Activated CD4-positive, alpha-beta T cell treated with anti-CD3 and anti-CD28 coated beads, Interleukin-2, amount 50 U/mL, for 1 hour (primary cell): ENCODE data around the gene DNLZ.
"Not testable (repeated sequence)": the region's sequence is repeated elsewhere in the genome, so short reads cannot be mapped to it uniquely, and the experiment has no call there.

Source experiments
- DNase-seq: peaks from one replicate; pipeline ENCODE4 v3.0.0-alpha.2; 2020

The DNLZ gene

GRCh38 chr9:136358016-136358415 is 5.5 kb downstream of the DNLZ start:
- no peak for DNase-seq

- DNase-seq = no peak
Observed at GRCh38 chr9:136357202-136357725, 6.3 kb downstream of the DNLZ start.

GRCh38 chr9:136355616-136356557 is 7.7 kb downstream of the DNLZ start:
- DNase-seq = no peak

- DNase-seq = no peak
Observed at GRCh38 chr9:136354592-136355085, 8.9 kb downstream of the DNLZ start.

- no peak for DNase-seq
Observed at GRCh38 chr9:136353757-136354488, 9.6 kb downstream of the DNLZ start.

GRCh38 chr9:136353088-136353487 is 10.5 kb downstream of the DNLZ start:
- DNase-seq = no peak

- no peak for DNase-seq
Observed at GRCh38 chr9:136352682-136353081, 10.9 kb downstream of the DNLZ start.

GRCh38 chr9:136351868-136352267 is 11.7 kb downstream of the DNLZ start:
- not testable (repeated sequence) for DNase-seq

- DNase-seq = no peak
Observed at GRCh38 chr9:136351252-136351800, 12.2 kb downstream of the DNLZ start.

GRCh38 chr9:136349546-136349945 is 14.0 kb downstream of the DNLZ start:
- DNase-seq = no peak

- DNase-seq = no peak
Observed at GRCh38 chr9:136348691-136349090, 14.9 kb downstream of the DNLZ start.

- no peak for DNase-seq
Observed at GRCh38 chr9:136347472-136348256, 15.9 kb downstream of the DNLZ start.

- no peak for DNase-seq
Observed at GRCh38 chr9:136346927-136347465, 16.5 kb downstream of the DNLZ start.

GRCh38 chr9:136346157-136346481 is 17.4 kb downstream of the DNLZ start:
- no peak for DNase-seq

- no peak for DNase-seq
Observed at GRCh38 chr9:136345281-136346156, 18.0 kb downstream of the DNLZ start.

- DNase-seq = no peak
Observed at GRCh38 chr9:136344544-136345280, 18.8 kb downstream of the DNLZ start.

GRCh38 chr9:136343884-136344269 is 19.7 kb downstream of the DNLZ start:
- DNase-seq = no peak

GRCh38 chr9:136343121-136343883 is 20.2 kb downstream of the DNLZ start:
- DNase-seq = no peak
